OCI-LY3 (cell line): Measurements from ENCODE around the gene GPHN.

Source experiments
- H2AFZ ChIP-seq: fragments of 200-600, 300-600 bp; shearing (Covaris generic); 2 replicates; pipeline ENCODE4 v1.6.0; 2014; ENCODE audit warnings: antibody characterized with exemption, low read depth, low read length
- H3K27ac ChIP-seq: fragments of 200-600, 300-600 bp; sonication (generic); 2 replicates; pipeline ENCODE4 v1.5.1; 2014; ENCODE audit warnings: mild to moderate bottlenecking, low read length, moderate library complexity, mixed read lengths
- H3K27me3 ChIP-seq: fragments of 200-600, 300-600 bp; sonication (generic); 2 replicates; pipeline ENCODE4 v1.6.1; 2014; ENCODE audit warnings: low read depth, low read length, mixed read lengths
- H3K36me3 ChIP-seq: fragments of 200-600, 300-600 bp; sonication (generic); replicated peaks from 2 replicates; pipeline ENCODE3; 2014; ENCODE audit warnings: low read depth, low read length, mixed read lengths
- H3K4me1 ChIP-seq: fragments of 300-600, 200-600 bp; sonication (generic); 2 replicates; pipeline ENCODE4 v1.6.1; 2014; ENCODE audit warnings: low read length, mixed read lengths
- H3K4me2 ChIP-seq: fragments of 200-600, 300-600 bp; sonication (generic); 2 replicates; pipeline ENCODE4 v1.6.1; 2014; ENCODE audit warnings: low read length, mixed read lengths
- H3K4me3 ChIP-seq: fragments of 300-600, 200-600 bp; sonication (generic); 2 replicates; pipeline ENCODE4 v1.5.1; 2014; ENCODE audit warnings: antibody characterized with exemption, mild to moderate bottlenecking, low read length, moderate library complexity
- H3K79me2 ChIP-seq: fragments of 300-600, 200-600 bp; shearing (Covaris generic); 2 replicates; pipeline ENCODE4 v1.6.1; 2014; ENCODE audit warnings: mild to moderate bottlenecking, low read length, mixed read lengths
- H3K9ac ChIP-seq: fragments of 300-600, 200-600 bp; shearing (Covaris generic); 2 replicates; pipeline ENCODE4 v1.6.0; 2014; ENCODE audit warnings: mild to moderate bottlenecking, low read length, moderate library complexity
- H3K9me3 ChIP-seq: fragments of 200-600, 300-600 bp; shearing (Covaris generic); 2 replicates; pipeline ENCODE4 v1.6.1; 2014; ENCODE audit warnings: low read length, mixed read lengths; ENCODE audit not compliant: insufficient read depth
- H4K20me1 ChIP-seq: fragments of 200-600, 300-600 bp; sonication (generic); 2 replicates; pipeline ENCODE4 v1.6.1; 2016; ENCODE audit warnings: low read length, mixed read lengths; ENCODE audit not compliant: insufficient read depth
- CTCF ChIP-seq: fragments of 200-600, 300-600 bp; sonication (generic); IDR thresholded peaks from 2 replicates; pipeline ENCODE4 v1.5.1; 2014; ENCODE audit warnings: antibody characterized with exemption, low read length, low read depth
- EZH2phosphoT487 ChIP-seq: fragments of 200-600 bp; shearing (Covaris generic); IDR thresholded peaks from 2 replicates; pipeline ENCODE4 v1.6.1; 2018; ENCODE audit warnings: antibody characterized with exemption, mixed run types, low read depth

GPHN gene

DNA sequence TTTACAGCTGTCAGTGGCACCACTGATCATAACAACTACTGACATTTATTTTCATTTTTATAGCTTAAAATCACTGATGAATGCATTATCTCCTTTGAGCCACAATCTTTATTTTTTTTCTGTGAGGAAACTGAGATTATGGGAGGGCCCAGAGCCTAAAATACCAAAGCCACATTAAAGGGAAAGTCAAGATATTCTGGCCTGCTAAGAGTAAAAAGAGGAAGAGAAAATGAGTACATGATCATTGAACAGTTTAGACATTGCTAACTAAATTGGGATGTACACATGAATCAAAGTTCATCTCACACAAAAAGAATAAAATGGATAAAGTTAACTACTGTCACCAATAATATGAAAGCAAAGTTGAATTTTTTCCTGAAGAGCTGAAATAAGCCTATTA lies 510.8 kb downstream of the GPHN start:
- no peak overlapping the region for H3K27ac ChIP-seq
- H3K9me3 ChIP-seq: no peaks in the 10 kb centered on the region
- no peak overlapping the region for H3K9ac ChIP-seq
- no peaks in the 10 kb centered on the region for H4K20me1 ChIP-seq
- H3K4me2 ChIP-seq: peak overlapping the region; percentile 13; the same call in 1 of the 2 replicates
- no peak overlapping the region for H3K4me3 ChIP-seq
- no peak overlapping the region for H2AFZ ChIP-seq
- H3K4me1 ChIP-seq: peaks cover 13% of the 10 kb centered on the region
- H3K27me3 ChIP-seq: no peaks in the 10 kb centered on the region
- TF ChIP-seq CTCF (no peak), EZH2phosphoT487 (no peak)
- peaks cover 3% of the 10 kb centered on the region for H3K36me3 ChIP-seq
- no peaks in the 10 kb centered on the region for H3K79me2 ChIP-seq

DNA sequence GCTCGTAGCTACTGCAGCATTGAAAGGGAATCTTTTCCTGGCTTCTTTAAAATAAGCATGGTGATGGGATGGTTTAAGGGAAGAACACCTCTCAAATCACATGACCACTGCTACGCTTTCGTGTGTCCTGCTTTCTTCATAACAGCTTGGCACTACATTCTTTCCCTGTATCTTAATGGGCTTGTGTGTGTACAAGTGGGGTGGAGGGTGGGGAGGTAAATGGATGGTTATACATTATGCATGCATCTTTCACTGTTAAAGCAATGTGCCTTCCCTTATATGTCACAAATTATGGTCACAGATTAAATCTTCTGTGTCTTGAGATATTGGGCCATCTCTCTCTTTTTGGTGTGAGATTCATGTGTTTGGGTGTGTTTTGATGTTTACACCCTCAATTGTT lies 511.8 kb downstream of the GPHN start:
- no peak overlapping the region for H3K9ac ChIP-seq
- H4K20me1 ChIP-seq: no peaks in the 10 kb centered on the region
- H3K4me3 ChIP-seq: no peak overlapping the region
- H3K4me1 ChIP-seq: peaks cover 13% of the 10 kb centered on the region
- no peaks in the 10 kb centered on the region for H3K79me2 ChIP-seq
- H3K4me2 ChIP-seq: no peak overlapping the region
- no peak overlapping the region for H2AFZ ChIP-seq
- H3K9me3 ChIP-seq: no peaks in the 10 kb centered on the region
- no peak overlapping the region for H3K27ac ChIP-seq
- TF ChIP-seq CTCF (no peak), EZH2phosphoT487 (no peak)
- H3K27me3 ChIP-seq: no peaks in the 10 kb centered on the region
- peaks cover 9% of the 10 kb centered on the region for H3K36me3 ChIP-seq

GRCh38 chr14:67031920-67032774 lies 524.2 kb downstream of the GPHN start:
- H3K27me3 ChIP-seq: no peaks in the 10 kb centered on the region
- H3K9ac ChIP-seq: no peak overlapping the region
- H3K4me1 ChIP-seq: no peaks in the 10 kb centered on the region
- H3K27ac ChIP-seq: no peak overlapping the region
- no peak overlapping the region for H3K4me2 ChIP-seq
- H3K4me3 ChIP-seq: no peak overlapping the region
- H3K79me2 ChIP-seq: no peaks in the 10 kb centered on the region
- no peaks in the 10 kb centered on the region for H3K9me3 ChIP-seq
- TF ChIP-seq CTCF: no peak
- no peak for TF ChIP-seq EZH2phosphoT487
- no peaks in the 10 kb centered on the region for H4K20me1 ChIP-seq
- H3K36me3 ChIP-seq: peaks cover 7% of the 10 kb centered on the region
- no peak overlapping the region for H2AFZ ChIP-seq

GRCh38 chr14:67045440-67045839 lies 537.5 kb downstream of the GPHN start:
- no peak overlapping the region for H3K9ac ChIP-seq
- no peak overlapping the region for H3K4me3 ChIP-seq
- TF ChIP-seq CTCF: no peak
- TF ChIP-seq EZH2phosphoT487: no peak
- H3K9me3 ChIP-seq: no peaks in the 10 kb centered on the region
- H3K4me2 ChIP-seq: no peak overlapping the region
- no peak overlapping the region for H2AFZ ChIP-seq
- H3K36me3 ChIP-seq: no peaks in the 10 kb centered on the region
- H3K79me2 ChIP-seq: no peaks in the 10 kb centered on the region
- no peaks in the 10 kb centered on the region for H4K20me1 ChIP-seq
- H3K4me1 ChIP-seq: no peaks in the 10 kb centered on the region
- no peak overlapping the region for H3K27ac ChIP-seq
- no peaks in the 10 kb centered on the region for H3K27me3 ChIP-seq
